PC-9 (cell line): ENCODE measurements around the gene UVRAG. TPM values are rescaled to one million over a fixed set of nuclear protein-coding genes. Genes with fewer than 3 reads are reported as not detected.

Experiments used
- BruUV-seq: library from RNA; stranded (reverse); fragments of 400-500 nt; replicated peaks from 2 replicates; lab custom pipeline; 2021; lab: Mats Ljungman, UMichigan
- CTCF ChIA-PET: fragments of 300-600 bp; sonication (Branson Sonifier 250); formaldehyde crosslinking; loops from one replicate; lab custom pipeline; 2022; ENCODE audit warnings: antibody characterized with exemption; lab: Charles Lee
- POLR2A ChIA-PET: fragments of 300-600 bp; sonication (Branson Sonifier 250); formaldehyde crosslinking; loops from one replicate; lab custom pipeline; 2022; ENCODE audit warnings: antibody characterized with exemption; ENCODE audit not compliant: unreplicated experiment; lab: Charles Lee
- DNase-seq, 2 experiments: peaks; one replicate each; pipeline versions ENCODE4 v3.0.0 to v3.0.0-alpha.2; 2015 to 2022; ENCODE audit warnings: mixed read lengths in 1 of 2
- H2AFZ ChIP-seq: fragments of 200-600 bp; sonication (generic); 2 replicates; pipeline ENCODE4 v1.8.1; 2017; ENCODE audit warnings: antibody characterized with exemption
- H3F3A ChIP-seq: fragments of 200-600 bp; sonication (generic); 2 replicates; pipeline ENCODE4 v1.8.1; 2017; ENCODE audit warnings: antibody characterized with exemption, mild to moderate bottlenecking, low read depth; ENCODE audit not compliant: insufficient read depth
- H3K27ac ChIP-seq: fragments of 200-600 bp; sonication (generic); 2 replicates; pipeline ENCODE4 v1.6.1; 2016; ENCODE audit warnings: mixed run types
- H3K27me3 ChIP-seq: fragments of 200-600 bp; sonication (generic); 2 replicates; pipeline ENCODE4 v1.6.1; 2016; ENCODE audit warnings: low read depth, mixed run types; ENCODE audit not compliant: insufficient read depth
- H3K36me3 ChIP-seq: fragments of 200-600 bp; sonication (generic); 2 replicates; pipeline ENCODE4 v1.6.1; 2016; ENCODE audit warnings: low read depth, mixed run types
- H3K4me1 ChIP-seq: fragments of 200-600 bp; sonication (generic); replicated peaks from 2 replicates; pipeline ENCODE4 v1.6.1; 2016; ENCODE audit warnings: mixed run types; ENCODE audit not compliant: insufficient read depth
- H3K4me2 ChIP-seq: fragments of 200-600 bp; sonication (generic); 2 replicates; pipeline ENCODE4 v1.6.1; 2017; ENCODE audit warnings: mixed run types
- H3K4me3 ChIP-seq: fragments of 200-600 bp; sonication (generic); 2 replicates; pipeline ENCODE4 v1.6.1; 2016; ENCODE audit warnings: mixed run types
- H3K79me2 ChIP-seq: fragments of 200-600 bp; sonication (generic); 2 replicates; pipeline ENCODE4 v1.6.1; 2017; ENCODE audit warnings: low read depth, mixed run types
- H3K9me2 ChIP-seq: fragments of 200-600 bp; sonication (generic); 2 replicates; pipeline ENCODE4 v1.8.1; 2017; ENCODE audit warnings: mild to moderate bottlenecking; ENCODE audit not compliant: insufficient read depth
- H3K9me3 ChIP-seq: fragments of 200-600 bp; sonication (generic); 2 replicates; pipeline ENCODE4 v1.8.1; 2016; ENCODE audit warnings: low read depth; ENCODE audit not compliant: insufficient read depth
- H4K20me1 ChIP-seq: fragments of 200-600 bp; sonication (generic); 2 replicates; pipeline ENCODE4 v1.8.1; 2017; ENCODE audit not compliant: insufficient read depth
- EZH2 ChIP-seq: fragments of 200-600 bp; sonication (generic); IDR thresholded peaks from 2 replicates; pipeline ENCODE4 v1.8.0; 2017; ENCODE audit warnings: antibody characterized with exemption, low read depth
- intact Hi-C: fragments of 100-400 bp; cut with micrococcal nuclease; formaldehyde crosslinking; loops from one replicate; pipeline ENCODE4 v1.10.0; 2022; ENCODE audit not compliant: unreplicated experiment
- total RNA-seq: library from RNA; stranded (reverse); gene quantifications from 2 replicates; pipeline ENCODE4 v1.2.3, GENCODE V29; 2021
- TF ChIP-seq, protein P1 (sequence below): fragments of 200-600 bp; sonication (generic); conservative IDR thresholded peaks from 2 replicates; pipeline ENCODE4 v1.6.1; 2017; ENCODE audit warnings: mixed run types, antibody characterized with exemption, mild to moderate bottlenecking, moderate library complexity

The UVRAG gene
- total RNA-seq, 1 experiment from 2014 or later, result 20.4 TPM

- H3K4me1 ChIP-seq, result no peaks in the 10 kb centered on the region
- CTCF ChIA-PET, result no interaction called here
These were observed 119.8 kb downstream of the UVRAG start for GRCh38 chr11:75934851-75935250.

DNA sequence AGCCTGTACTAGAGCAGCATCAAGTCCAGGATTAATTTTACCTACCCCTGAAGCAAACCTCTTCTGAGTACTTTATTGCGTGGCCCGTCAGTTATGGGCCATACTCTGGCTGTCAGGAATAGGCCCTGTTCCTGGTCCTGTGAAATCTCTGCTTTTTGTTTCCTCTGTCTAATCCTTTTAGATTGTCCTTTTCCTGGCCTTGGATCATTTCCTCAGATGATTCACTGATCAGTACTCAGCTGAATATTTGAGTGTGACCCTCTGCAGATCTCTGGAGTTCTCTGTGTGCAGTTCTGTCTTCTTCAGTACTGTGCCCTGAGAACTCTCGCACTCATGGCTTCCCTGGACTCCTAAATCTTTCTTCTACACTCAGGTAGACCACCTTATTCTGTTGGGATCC is 123.5 kb downstream of the UVRAG start:
- Histone ChIP-seq H3K79me2 (no peaks in the 10 kb centered on the region), H3K27ac (no peak overlapping the region), H4K20me1 (no peaks in the 10 kb centered on the region), H3F3A (no peaks in the 10 kb centered on the region), H3K27me3 (no peaks in the 10 kb centered on the region), H3K9me2 (no peaks in the 10 kb centered on the region), H3K4me2 (no peak overlapping the region), H3K4me1 (no peaks in the 10 kb centered on the region), H3K36me3 (no peaks in the 10 kb centered on the region), H3K4me3 (no peak overlapping the region), H3K9me3 (no peaks in the 10 kb centered on the region), H2AFZ (no peak overlapping the region)
- CTCF ChIA-PET, result no interaction called here
- no peak for DNase-seq
- no TSS peak for BruUV-seq
- POLR2A ChIA-PET, result no interaction called here
- TF ChIP-seq, protein P1, sequence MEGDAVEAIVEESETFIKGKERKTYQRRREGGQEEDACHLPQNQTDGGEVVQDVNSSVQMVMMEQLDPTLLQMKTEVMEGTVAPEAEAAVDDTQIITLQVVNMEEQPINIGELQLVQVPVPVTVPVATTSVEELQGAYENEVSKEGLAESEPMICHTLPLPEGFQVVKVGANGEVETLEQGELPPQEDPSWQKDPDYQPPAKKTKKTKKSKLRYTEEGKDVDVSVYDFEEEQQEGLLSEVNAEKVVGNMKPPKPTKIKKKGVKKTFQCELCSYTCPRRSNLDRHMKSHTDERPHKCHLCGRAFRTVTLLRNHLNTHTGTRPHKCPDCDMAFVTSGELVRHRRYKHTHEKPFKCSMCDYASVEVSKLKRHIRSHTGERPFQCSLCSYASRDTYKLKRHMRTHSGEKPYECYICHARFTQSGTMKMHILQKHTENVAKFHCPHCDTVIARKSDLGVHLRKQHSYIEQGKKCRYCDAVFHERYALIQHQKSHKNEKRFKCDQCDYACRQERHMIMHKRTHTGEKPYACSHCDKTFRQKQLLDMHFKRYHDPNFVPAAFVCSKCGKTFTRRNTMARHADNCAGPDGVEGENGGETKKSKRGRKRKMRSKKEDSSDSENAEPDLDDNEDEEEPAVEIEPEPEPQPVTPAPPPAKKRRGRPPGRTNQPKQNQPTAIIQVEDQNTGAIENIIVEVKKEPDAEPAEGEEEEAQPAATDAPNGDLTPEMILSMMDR, result no peak
- no peak for TF ChIP-seq EZH2
- intact Hi-C loops, result no loop called here

More at GRCh38 chr11:75934851-75935250, 119.8 kb downstream of the UVRAG start:
- peaks cover 7% of the 10 kb centered on the region; the same call in 1 of the 2 replicates for H3K9me3 ChIP-seq
- H3K4me3 ChIP-seq, result no peak overlapping the region
- POLR2A ChIA-PET, result no interaction called here
- intact Hi-C loops, result no loop called here
- no peak for DNase-seq
- TF ChIP-seq EZH2, result no peak
- TF ChIP-seq, protein P1, result no peak
- no peak overlapping the region for H3K27ac ChIP-seq
- H3K9me2 ChIP-seq, result no peaks in the 10 kb centered on the region
- H3K4me2 ChIP-seq, result no peak overlapping the region
- H3K79me2 ChIP-seq, result no peaks in the 10 kb centered on the region
- no TSS peak for BruUV-seq
- H4K20me1 ChIP-seq, result no peaks in the 10 kb centered on the region
- no peak overlapping the region for H2AFZ ChIP-seq
- no peaks in the 10 kb centered on the region; the same call in 1 of the 2 replicates for H3F3A ChIP-seq
- H3K27me3 ChIP-seq, result no peaks in the 10 kb centered on the region
- H3K36me3 ChIP-seq, result no peaks in the 10 kb centered on the region

- CTCF ChIA-PET, result no interaction called here
These were observed 124.5 kb downstream of the UVRAG start for GRCh38 chr11:75939516-75939915.

More at GRCh38 chr11:75939516-75939915, 124.5 kb downstream of the UVRAG start:
- Histone ChIP-seq H3K36me3 (no peaks in the 10 kb centered on the region), H3K4me1 (no peaks in the 10 kb centered on the region), H3K4me2 (no peak overlapping the region), H3K27me3 (no peaks in the 10 kb centered on the region), H3K9me3 (no peaks in the 10 kb centered on the region), H3K9me2 (no peaks in the 10 kb centered on the region), H3K27ac (no peak overlapping the region), H3F3A (no peaks in the 10 kb centered on the region), H3K79me2 (no peaks in the 10 kb centered on the region), H3K4me3 (no peak overlapping the region), H2AFZ (no peak overlapping the region), H4K20me1 (no peaks in the 10 kb centered on the region)
- intact Hi-C loops, result no loop called here
- no peak for DNase-seq
- no TSS peak for BruUV-seq
- POLR2A ChIA-PET, result no interaction called here
- TF ChIP-seq, protein P1, result no peak
- no peak for TF ChIP-seq EZH2
